ENCODE measurements around the gene SLC24A1.

- TF ChIP-seq MAX (IDR thresholded peaks at IDR 0.05; ENCODE audit: low read depth, low read length) = no peak
- TF ChIP-seq, protein P1, sequence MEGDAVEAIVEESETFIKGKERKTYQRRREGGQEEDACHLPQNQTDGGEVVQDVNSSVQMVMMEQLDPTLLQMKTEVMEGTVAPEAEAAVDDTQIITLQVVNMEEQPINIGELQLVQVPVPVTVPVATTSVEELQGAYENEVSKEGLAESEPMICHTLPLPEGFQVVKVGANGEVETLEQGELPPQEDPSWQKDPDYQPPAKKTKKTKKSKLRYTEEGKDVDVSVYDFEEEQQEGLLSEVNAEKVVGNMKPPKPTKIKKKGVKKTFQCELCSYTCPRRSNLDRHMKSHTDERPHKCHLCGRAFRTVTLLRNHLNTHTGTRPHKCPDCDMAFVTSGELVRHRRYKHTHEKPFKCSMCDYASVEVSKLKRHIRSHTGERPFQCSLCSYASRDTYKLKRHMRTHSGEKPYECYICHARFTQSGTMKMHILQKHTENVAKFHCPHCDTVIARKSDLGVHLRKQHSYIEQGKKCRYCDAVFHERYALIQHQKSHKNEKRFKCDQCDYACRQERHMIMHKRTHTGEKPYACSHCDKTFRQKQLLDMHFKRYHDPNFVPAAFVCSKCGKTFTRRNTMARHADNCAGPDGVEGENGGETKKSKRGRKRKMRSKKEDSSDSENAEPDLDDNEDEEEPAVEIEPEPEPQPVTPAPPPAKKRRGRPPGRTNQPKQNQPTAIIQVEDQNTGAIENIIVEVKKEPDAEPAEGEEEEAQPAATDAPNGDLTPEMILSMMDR (IDR thresholded peaks at IDR 0.05; ENCODE audit: low read depth, low read length) = no peak
Measured at GRCh38 chr15:65584241-65584640, 37.5 kb upstream of the SLC24A1 start.

Data from NB4 (cell line).